NCI-H2107 treated with DMSO at 0.1 percent for 48 hours (cell line): Measurements from ENCODE around the gene SBK2.
"Not testable (repeated sequence)": the region's sequence is repeated elsewhere in the genome, so short reads cannot be mapped to it uniquely, and the experiment has no call there.

Experiments used
- DNase-seq: peaks from one replicate; lab custom pipeline; 2025; ENCODE audit not compliant: unreplicated experiment; lab: John Stamatoyannopoulos, UW

The SBK2 gene, protein sequence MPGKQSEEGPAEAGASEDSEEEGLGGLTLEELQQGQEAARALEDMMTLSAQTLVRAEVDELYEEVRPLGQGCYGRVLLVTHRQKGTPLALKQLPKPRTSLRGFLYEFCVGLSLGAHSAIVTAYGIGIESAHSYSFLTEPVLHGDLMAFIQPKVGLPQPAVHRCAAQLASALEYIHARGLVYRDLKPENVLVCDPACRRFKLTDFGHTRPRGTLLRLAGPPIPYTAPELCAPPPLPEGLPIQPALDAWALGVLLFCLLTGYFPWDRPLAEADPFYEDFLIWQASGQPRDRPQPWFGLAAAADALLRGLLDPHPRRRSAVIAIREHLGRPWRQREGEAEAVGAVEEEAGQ

DNA sequence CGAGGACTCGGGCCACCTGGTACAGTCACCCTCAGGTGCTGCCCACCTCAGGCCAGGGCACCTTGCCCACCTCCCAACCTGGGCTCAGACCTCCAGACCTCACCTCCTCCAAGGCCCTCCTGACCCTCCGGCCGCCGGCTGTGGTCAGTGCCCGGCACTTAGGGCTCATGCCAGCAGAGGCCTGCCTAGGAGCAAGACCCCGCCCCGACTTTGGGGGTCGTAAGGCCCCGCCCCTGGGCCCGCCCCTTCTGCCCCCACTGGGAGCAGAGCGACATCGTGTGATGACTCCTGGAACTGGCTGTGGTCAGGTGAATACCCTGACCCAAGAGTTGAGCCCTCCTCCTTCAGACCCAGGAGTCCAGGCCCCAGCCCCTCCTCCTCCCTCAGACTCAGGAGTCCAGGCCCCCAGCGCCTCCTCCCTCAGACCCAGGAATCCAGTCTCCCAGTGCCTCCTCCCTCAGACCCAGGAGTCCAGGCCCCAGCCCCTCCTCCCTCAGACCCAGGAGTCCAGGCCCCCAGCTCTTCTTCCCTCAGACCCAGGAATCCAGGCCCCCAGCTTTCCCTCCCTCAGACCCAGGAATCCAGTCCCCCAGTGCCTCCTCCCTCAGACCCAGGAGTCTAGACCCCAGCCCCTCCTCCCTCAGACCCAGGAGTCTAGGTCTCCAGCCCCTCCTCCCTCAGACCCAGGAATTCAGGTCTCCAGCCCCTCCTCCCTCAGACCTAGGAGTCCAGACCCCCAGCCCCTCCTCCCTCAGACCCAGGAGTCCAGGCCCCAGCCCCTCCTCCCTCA, at the start of gene SBK2:
Gene SBK2 (minus strand): TSS at position 183 of the 790 bp plus-strand sequence. CDS start 839 bp downstream, outside the sequence.
- DNase-seq, result no peak

DNA sequence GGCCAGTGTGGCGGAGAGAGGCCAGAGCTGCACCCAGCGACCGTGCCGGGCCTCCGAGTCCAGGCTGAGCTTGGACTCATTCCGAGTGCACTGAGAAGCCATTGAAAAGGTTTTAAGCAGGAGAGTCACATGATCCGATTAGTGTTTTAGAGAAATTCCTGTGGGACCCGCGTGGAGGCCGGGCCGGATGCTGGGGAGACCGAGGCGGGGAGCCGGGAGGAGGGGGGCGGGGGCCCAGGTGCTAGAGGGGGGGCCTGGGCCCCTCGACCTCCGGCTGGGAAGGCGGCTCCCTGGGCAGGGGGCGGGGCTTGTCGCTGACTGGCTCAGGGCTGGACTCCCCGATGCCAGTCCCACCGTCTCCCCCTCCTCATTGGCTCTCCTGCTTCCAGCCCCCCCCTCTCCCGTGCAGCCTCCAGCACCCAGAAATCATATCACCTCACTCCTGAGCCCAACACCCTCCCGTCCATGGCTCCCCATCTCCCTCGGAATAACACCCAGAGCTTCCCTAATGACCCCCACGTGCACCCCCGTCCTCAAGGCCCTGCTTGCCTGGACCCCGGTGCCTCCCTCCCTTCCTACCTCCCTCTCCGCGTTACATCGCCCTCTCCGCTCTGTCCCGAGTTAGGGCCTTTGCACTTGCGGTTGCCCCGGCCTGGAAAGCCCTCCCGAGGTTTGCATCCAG, 48.9 kb upstream of the SBK2 start:
- DNase-seq, result peak; percentile 86

DNA sequence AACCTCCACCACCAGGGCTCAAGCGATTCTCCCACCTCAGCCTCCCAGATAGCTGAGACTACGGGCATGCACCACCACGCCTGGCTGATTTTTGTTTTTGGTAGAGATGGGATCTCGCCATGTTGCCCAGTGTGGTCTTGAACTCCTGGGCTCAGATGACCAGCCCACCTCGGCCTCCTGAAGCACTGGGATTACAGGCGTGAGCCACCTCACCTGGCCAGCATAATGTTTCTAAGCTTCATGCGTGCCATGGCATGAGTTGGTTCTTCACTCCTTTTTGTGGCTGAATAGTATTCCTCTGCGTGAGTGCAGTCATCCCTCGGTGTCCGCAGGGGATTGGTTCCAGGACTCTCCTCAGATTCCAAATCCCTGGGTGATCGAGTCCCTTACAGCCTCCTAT, 47.9 kb upstream of the SBK2 start:
- no peak for DNase-seq

DNA sequence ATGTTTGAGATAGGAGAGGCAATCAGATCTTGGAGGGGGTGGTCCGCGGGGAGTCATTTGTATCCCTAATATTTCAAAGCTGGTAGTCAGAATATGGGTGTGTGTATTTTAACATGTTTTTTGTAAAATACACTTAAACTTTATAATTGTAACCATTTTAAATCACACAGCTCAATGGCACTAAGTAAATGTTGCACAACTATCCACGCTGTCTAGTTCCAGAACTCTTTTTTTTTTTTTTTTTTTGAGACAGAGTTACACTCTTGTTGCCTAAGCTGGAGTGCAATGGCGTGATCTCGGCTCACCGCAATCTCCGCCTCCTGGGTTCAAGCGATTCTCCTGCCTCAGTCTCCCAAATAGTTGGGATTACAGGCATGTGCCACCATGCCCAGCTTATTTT, 47.0 kb upstream of the SBK2 start:
- not testable (repeated sequence) for DNase-seq

DNA sequence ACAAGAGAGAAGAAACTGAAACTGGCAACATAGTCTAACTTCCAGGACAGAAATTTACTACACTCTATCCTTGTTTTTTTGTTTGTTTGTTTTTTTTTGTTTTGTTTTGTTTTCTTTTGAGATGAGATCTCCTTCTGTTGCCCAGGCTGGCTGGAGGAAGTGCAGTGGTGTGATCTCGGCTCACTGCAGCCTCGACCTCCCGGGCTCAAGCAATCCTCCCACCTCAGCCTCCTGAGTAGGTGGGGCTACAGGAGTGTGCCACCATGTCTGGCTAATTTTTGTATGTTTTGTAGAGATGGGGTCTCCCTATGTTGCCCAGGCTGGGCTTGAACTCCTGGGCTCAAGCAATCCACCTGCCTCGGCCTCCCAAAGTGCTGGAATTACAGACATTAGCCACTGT, 45.4 kb upstream of the SBK2 start:
- DNase-seq, result not testable (repeated sequence)

DNA sequence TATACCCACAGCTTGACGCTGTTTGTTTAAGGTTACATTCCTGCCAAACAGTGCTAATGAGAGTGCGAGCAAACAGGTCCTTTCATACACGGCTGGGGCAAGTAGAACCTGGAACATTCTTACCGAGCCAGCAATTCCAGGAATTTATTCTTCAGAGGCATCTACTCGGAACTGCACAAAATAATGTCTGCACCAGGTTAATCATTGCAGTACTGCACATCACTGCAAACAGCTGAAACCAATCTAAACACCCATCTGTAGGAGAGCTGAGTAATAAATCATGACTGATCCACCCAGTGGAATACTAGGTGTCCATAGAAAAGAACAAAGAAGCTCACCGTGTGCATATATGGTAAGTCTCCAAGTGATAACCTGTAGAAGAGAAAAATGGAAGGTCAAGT, 44.9 kb upstream of the SBK2 start:
- DNase-seq, result no peak

DNA sequence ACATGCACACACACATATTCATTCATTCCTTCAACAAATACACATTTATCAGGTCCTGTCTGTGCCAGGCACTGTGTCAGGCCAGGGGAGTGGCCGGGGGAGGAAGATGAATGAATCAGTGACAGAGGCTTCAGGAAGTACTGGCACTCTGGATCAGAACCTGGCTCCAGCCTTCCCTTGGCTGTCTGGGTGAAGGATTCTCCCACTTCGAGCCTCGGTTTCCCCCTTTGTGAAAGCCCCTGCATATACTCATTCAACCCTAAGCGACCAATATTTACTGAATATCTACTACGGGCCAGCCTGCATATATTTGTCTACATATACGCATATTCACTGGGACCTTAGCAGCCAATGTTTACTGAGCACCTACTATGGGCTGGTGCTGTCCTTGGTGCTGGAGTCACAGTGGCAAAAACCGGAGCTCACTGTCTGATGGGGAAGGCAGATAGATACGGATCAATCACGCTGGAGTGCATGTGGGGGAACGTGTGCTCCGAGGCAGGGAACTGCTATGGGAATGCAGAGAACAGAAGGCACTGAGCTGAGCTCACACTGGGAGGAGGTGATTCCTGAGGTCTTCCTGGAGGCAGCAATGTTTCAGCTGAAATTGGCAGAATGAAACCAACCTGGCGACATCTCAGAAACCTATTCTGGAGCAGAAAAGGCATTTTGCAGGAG, 44.4 kb upstream of the SBK2 start:
- no peak for DNase-seq

DNA sequence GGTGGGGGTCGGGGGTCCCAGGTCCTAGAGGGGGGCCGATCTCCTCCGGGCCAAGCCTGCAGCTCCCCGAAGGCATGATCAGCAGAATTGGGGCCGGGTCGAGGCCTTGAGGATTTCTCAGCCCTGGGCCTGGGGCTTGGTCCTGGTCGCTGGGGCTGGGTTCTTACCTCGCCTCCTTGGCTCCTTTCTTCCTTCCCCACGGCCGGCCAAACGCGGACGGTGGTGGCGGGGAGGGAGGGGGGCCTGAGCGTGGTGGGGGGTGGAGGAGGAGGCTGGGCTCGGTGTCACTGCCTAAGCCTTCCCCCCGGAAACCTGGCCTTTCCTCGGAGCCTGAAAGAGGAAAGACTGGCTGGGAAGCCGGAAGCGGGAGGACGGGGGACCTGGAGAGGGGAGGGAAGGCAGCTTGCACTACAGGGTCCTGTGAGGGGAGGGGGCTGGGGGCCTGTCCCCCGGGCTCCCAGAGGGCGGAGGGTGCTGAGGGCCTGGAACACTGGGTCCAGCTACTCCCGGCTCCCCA, 43.8 kb upstream of the SBK2 start, which contains the start of gene ZNF579:
Gene ZNF579 (minus strand): TSS at position 221 of the 517 bp plus-strand sequence. CDS start 1,209 bp downstream, outside the sequence.
- peak; percentile 42 for DNase-seq

DNA sequence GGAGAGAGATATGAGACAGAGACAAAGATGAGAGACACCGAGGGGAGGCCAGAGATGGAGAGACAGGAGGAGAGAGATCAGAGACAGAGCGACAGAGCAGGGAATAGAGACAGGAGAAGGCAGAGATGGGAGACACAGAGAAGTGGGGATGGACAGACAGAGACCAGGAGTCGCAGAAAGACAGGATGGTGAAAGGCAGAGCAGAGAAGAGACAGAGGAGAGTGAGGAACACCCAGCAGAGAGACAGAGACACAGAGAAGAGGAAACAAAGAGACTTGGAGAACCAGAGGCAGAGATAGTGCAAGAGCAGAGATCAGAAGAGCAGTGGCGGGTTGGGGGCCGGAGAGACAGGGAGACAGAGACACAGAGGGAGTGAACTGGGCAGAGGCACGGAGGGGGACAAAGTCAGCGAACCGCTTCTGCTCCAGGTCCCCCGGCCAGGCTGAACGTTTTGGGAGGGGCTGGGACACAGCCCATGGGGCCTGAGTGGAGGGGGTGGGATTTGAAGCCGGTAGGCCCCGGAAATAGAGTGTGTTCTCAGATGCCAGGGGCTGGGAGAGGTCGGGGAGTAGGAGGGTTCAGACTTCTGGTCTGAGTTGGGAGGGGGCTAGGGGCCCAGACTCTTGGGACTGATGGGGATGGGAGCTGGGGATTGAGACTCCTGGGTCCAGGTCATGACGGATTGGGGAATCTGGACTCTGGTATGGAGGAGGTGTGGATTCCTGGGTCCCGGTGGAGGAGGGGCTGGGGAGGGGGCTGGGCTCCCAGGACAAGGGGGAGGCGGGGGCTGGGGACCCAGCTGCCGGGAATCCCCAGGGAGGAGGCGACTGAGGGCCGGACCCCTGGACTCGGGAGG, 43.1 kb upstream of the SBK2 start:
- no peak for DNase-seq

DNA sequence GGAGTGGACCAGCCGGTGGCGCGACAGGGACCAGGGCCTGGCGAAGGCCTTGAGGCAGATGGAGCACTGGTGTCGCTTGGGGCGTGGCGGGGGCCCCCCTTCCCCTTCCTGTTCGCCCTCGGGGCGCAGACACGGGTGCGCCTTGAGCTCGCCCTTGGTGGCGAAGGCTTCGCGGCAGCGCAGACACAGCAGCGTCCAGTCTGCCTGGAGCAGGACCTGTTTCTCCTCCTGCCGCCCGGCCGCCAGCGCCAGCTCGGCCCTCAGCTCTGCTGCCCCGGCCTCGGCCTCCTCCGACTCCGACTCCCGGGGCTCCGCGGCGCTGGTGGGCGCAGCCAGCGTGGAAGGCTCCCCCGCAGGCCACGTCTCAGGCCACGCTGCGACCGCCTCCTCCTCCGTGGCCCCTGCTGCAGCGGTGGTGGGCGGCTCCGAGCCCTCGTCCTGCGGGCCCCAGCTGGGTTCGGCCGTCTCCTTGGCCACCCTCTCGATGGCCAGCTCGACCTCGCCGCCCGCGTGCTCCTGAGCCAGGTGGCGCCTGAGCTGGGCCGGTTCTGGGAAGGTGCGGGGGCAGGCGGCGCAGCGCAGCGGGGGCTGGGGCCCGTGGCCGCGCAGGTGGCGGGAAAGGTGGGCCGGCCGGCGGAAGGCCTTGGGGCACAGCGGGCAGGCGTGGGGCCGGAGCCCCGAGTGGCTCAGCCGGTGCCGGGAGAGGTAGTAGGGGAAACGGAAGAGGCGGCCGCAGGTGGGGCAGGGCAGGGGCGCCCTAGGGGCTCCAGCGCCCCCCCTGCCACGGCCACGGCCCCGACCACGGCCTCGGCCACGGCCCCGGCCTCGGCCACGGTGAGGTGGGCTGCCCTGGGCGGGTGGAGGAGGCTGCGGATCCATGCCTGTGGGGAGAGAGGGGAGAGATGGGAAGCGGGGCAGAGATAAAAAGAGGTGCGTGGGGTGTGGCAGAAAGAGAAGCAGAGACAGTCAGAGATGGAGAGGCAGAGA, 42.1 kb upstream of the SBK2 start:
- DNase-seq, result no peak

DNA sequence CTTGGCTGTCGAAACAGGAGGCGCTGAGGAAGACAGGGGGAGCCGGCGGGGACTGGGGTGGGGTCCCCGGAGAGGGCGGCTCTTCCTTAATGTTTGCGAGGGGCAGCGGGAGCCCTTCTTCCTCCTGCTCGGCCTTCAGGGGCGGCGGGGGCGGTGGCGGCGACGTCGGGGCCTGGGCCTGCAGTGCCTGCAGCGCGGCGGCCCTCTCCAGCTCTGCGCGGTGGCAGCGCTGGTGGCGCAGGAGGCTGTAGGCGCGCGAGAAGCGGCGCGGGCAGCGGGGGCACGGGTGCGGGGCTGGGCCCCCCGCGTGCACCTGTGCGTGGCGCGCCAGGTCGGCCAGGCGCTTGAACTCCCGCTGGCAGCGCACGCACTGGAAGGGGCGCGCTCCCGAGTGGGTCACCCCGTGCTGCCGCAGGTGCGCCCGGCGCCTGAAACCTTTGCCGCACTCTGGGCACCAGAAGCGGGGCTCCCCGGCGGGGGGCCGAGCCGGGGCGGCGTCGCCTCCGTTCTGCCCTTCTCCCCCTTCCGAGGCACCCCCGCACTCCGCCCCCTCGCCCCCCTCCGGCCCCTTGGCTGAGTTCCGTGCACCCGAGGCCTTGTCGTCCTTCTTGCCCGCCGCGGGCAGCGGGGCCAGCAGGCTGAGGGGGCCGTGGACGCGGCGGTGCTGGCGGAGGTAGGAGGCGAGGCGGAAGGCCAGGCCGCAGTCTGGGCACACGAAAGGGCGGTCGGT, 41.3 kb upstream of the SBK2 start:
- DNase-seq, result no peak

DNA sequence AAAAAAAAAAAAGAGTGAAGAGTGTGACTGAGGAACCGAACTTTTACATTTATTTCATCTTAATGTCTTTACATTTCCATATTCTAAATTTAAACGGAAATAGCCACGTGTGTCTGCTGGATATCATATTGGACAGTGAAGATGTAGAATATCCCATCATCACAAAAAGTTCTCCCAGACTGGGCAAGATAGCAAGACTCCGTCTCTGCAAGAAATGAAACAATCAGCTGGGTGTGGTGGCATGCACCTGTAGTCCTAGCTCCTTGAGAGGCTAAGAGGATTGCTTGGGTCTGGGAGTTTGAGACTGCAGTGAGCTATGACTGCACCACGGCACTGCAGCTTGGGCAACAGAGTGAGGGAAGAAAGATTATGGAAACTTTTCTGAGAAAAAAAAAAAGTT, 39.8 kb upstream of the SBK2 start:
- no peak for DNase-seq

DNA sequence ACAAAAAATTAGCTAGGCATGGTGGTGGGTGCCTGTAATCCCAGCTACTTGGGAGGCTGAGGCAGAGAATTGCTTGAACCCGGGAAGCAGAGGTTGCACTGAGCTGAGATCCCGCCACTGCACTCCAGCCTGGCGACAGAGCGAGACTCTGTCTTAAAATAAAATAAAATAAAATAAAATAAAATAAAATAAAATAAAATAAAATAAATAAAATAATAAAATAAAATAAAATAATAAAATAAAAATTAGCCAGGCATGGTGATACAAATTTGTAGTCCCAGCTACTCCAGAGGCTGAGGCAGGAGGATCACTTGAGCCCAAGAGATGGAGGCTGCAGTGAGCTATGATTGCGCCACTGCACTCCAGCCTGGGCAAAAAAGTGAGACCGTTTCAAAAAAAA, 37.0 kb upstream of the SBK2 start:
- not testable (repeated sequence) for DNase-seq

DNA sequence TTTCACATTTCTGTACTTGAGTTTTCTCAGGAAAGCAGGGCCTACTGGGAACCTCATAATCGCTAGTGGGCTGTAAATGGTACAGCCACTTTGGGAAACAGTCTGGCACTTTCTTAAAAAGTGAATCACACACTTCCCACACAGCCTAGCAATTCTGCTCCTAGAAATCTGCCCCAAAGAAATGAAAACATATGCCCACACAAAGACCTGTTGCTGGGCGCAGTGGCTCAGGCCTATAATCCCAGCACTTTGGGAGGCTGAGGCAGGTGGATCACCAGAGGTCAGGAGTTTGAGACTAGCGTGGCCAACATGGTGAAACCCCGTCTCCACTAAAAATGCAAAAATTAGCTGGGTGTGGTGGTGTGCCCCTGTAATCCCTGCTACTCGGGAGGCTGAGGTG, 32.5 kb upstream of the SBK2 start:
- not testable (repeated sequence) for DNase-seq

DNA sequence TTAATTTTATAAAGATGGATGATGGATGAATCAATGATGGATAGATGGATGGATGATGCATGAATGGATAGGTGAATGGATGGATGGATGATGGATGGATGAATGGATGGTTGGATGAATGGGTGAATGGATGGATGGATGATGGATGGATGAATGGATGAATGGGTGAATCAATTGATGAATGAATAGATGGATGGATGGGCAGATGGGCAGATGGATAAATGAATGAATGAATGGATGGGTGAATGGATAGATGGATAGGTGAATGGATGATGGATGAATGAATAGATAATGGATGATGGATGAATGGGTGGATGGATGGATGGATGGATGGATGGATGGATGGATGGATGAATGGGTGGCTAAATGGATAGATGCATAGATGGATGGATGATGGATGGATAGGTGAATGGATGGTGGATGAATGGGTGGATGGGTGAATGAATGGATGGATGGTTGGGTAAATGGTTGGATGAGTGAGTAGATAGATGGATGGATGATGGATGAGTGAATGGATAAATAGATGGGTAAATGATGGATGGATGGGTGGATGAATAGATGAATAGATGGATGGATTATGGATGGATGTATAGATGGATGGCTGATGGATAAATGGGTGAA, 30.9 kb upstream of the SBK2 start:
- DNase-seq, result no peak

DNA sequence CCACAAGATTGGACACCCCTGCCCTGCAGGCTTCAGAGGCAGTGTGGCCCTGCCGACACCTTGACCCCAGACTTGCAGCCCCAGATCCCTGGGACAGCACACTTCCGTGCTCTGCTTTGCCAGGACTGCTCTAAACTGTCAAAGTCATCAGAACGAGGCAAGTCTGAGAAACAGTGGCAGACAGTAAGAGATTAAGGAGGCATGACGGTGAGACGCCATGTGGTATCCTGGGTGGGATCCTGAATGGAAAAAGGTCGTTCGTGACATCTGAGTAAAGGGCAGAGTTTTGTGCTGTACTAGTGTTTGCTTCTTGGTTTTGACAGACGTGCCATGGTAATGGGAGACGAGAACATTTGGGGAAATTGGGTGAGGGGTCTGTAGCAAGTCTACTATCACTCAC, 29.9 kb upstream of the SBK2 start:
- DNase-seq, result no peak

DNA sequence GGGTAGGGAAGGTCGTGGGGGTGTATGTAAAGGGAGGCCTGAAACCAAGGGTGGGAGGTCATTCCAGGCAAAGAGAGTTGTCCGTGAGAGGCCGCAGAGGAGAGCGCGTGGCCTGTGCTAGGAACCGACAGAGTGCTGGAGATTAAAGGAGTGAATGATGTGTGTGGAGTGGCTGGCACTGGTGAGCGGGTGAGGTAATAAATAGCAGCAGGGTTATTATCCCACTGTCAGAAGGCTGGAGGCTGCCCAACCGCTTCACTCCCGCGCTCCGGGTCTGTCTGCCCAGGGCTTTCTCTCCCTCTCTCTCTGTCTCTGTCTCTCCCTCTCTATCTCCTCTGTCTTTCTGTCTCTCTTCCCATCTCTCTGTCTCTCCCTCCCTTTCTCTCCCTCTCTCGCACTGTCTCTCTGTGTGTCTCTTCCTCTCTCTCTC, 26.3 kb upstream of the SBK2 start:
- peak; percentile 3 for DNase-seq

DNA sequence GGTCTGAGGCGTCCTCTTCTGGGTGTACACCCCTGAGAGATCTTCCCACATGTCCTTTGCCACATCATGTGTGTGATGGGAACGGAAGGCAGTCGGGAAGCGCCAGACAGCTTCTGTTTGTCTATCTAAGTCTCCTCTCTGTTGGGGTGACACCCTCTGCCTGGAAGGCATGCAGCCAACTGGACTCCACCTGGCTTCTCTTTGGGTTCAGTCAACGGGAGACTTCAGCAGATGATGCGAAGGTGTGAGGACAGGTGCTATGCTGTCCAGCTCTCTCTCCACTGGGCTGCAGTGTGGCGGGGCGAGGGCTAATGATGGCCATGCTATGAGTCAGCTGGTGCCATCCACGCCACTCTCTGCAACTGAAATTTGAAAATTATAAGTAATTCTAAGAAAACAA, 22.8 kb upstream of the SBK2 start:
- DNase-seq, result no peak
